ENCODE data around the gene FAM217A. TPM values are rescaled to one million over a fixed set of nuclear protein-coding genes. Genes with fewer than 3 reads are reported as not detected.
"Not testable (repeated sequence)": the region's sequence is repeated elsewhere in the genome, so short reads cannot be mapped to it uniquely, and the experiment has no call there.

FAM217A gene
- total and polyA plus RNA-seq, 9 of the 15 experiments (the other 6 are each of a cell fraction or from before 2014, with no cell fraction given) = not detected

GRCh38 chr6:4113649-4114048 lies 34.7 kb upstream of the FAM217A start:
- Histone ChIP-seq H3K27me3 (ENCODE audit: control insufficient read depth in 2 of 2, insufficient read depth in 2 of 2, low read length in 2 of 2) (no peaks in the 10 kb centered on the region), H3K9me1 (ENCODE audit: control insufficient read depth, insufficient read depth, low read length) (no peaks in the 10 kb centered on the region), H3K36me3 (ENCODE audit: control insufficient read depth, insufficient read depth, low read length) (peaks cover 30% of the 10 kb centered on the region), H3K4me3 (no peak overlapping the region), H4K20me1 (replicated peaks; ENCODE audit: control insufficient read depth, insufficient read depth, low read length) (no peaks in the 10 kb centered on the region), H3K27ac (ENCODE audit: extremely low read depth, low read depth, low read length) (no peak overlapping the region), H3K9ac (ENCODE audit: insufficient read depth in 1 of 2, low read depth in 2 of 2, low read length in 2 of 2) (no peak overlapping the region), H3K9me3 (replicated peaks; ENCODE audit: control insufficient read depth, insufficient read depth, low read depth, low read length) (no peaks in the 10 kb centered on the region; the same call in 1 of the 2 replicates), H3K79me2 (ENCODE audit: control insufficient read depth, insufficient read depth, low read length) (no peaks in the 10 kb centered on the region), H3K4me1 (replicated peaks in 1 of 2; ENCODE audit: control insufficient read depth in 2 of 2, insufficient read depth in 2 of 2, low read length in 2 of 2) (no peaks in the 10 kb centered on the region), H2AFZ (ENCODE audit: low read depth, low read length) (no peak overlapping the region), H3K4me2 (ENCODE audit: insufficient read depth, low read length) (no peak overlapping the region)
- ChIA-PET POLR2A (interaction anchor here (1.0 kb wide), 1 partner anchor 19 kb away, joined by 3 read pairs; no protein-coding TSS in a partner anchor), CTCF (ENCODE audit: low intra/inter-chr PET ratio) (no interaction called here)
- DNase-seq (ENCODE audit: extremely low read depth in 1 of 4, low spot score in 3 of 4) (no peak), FAIRE-seq (no peak), ATAC-seq (no peak)
- no TSS peak for BruUV-seq (replicated peaks)
- intact Hi-C loops (cut with micrococcal nuclease) = no loop called here
- TF ChIP-seq RAD51 (IDR thresholded peaks at IDR 0.05; ENCODE audit: borderline replicate concordance, low read depth) (no peak), OTX1 (CRISPR knock-in tag; IDR thresholded peaks at IDR 0.05) (no peak), KLF13 (tag; IDR thresholded peaks at IDR 0.05; ENCODE audit: borderline replicate concordance, low read depth) (no peak), BCOR (IDR thresholded peaks at IDR 0.05) (no peak)
- in situ Hi-C loops (cut with MboI) = no loop called here

GRCh38 chr6:4112366-4112765 lies 33.4 kb upstream of the FAM217A start:
- peaks cover 22% of the 10 kb centered on the region for H3K36me3 ChIP-seq (ENCODE audit: control insufficient read depth, insufficient read depth, low read length)
- H3K27me3 ChIP-seq (ENCODE audit: control insufficient read depth in 2 of 2, insufficient read depth in 2 of 2, low read length in 2 of 2) = no peaks in the 10 kb centered on the region
- DNase-seq (ENCODE audit: extremely low read depth in 1 of 4, low spot score in 3 of 4) = no peak
- intact Hi-C loops (cut with micrococcal nuclease) = no loop called here
- no peak overlapping the region for H3K4me3 ChIP-seq
- no peak for ATAC-seq
- H3K27ac ChIP-seq (ENCODE audit: extremely low read depth, low read depth, low read length) = no peak overlapping the region
- no peak for FAIRE-seq
- no peak overlapping the region for H3K9ac ChIP-seq (ENCODE audit: insufficient read depth in 1 of 2, low read depth in 2 of 2, low read length in 2 of 2)
- TF ChIP-seq PRDM10 (IDR thresholded peaks at IDR 0.05; ENCODE audit: partially characterized antibody) (no peak), NFIC (IDR thresholded peaks at IDR 0.05) (peak; percentile 22; the same call in 1 of the 2 replicates)
- no peak overlapping the region for H2AFZ ChIP-seq (ENCODE audit: low read depth, low read length)
- H3K9me1 ChIP-seq (ENCODE audit: control insufficient read depth, insufficient read depth, low read length) = no peaks in the 10 kb centered on the region
- no peaks in the 10 kb centered on the region for H3K4me1 ChIP-seq (replicated peaks in 1 of 2; ENCODE audit: control insufficient read depth in 2 of 2, insufficient read depth in 2 of 2, low read length in 2 of 2)
- no peaks in the 10 kb centered on the region; the same call in 1 of the 2 replicates for H3K9me3 ChIP-seq (replicated peaks; ENCODE audit: control insufficient read depth, insufficient read depth, low read depth, low read length)
- 50% methylated on average over 3 of the region's 3 CpGs for WGBS (ENCODE audit: insufficient coverage, low coverage, missing lambda C conversion rate)
- CTCF ChIA-PET (ENCODE audit: low intra/inter-chr PET ratio) = no interaction called here
- H4K20me1 ChIP-seq (replicated peaks; ENCODE audit: control insufficient read depth, insufficient read depth, low read length) = no peaks in the 10 kb centered on the region
- BruUV-seq (replicated peaks) = no TSS peak
- H3K79me2 ChIP-seq (ENCODE audit: control insufficient read depth, insufficient read depth, low read length) = no peaks in the 10 kb centered on the region
- POLR2A ChIA-PET = interaction anchor here (1.1 kb wide), 1 partner anchor 9 kb away, joined by 3 read pairs; no protein-coding TSS in a partner anchor
- no peak overlapping the region for H3K4me2 ChIP-seq (ENCODE audit: insufficient read depth, low read length)
- in situ Hi-C loops (cut with MboI) = no loop called here

GRCh38 chr6:4109363-4109815 lies 30.5 kb upstream of the FAM217A start:
- H3K36me3 ChIP-seq (ENCODE audit: control insufficient read depth, insufficient read depth, low read length); H3K9me3 ChIP-seq (replicated peaks; ENCODE audit: control insufficient read depth, insufficient read depth, low read depth, low read length); H3K79me2 ChIP-seq (ENCODE audit: control insufficient read depth, insufficient read depth, low read length); ATAC-seq; intact Hi-C loops (cut with micrococcal nuclease); POLR2A ChIA-PET; H3K9ac ChIP-seq (ENCODE audit: insufficient read depth in 1 of 2, low read depth in 2 of 2, low read length in 2 of 2); DNase-seq (ENCODE audit: extremely low read depth in 1 of 4, low spot score in 3 of 4); H4K20me1 ChIP-seq (replicated peaks; ENCODE audit: control insufficient read depth, insufficient read depth, low read length); in situ Hi-C loops (cut with MboI); H3K4me3 ChIP-seq; BruUV-seq (replicated peaks); H3K4me2 ChIP-seq (ENCODE audit: insufficient read depth, low read length); H3K9me1 ChIP-seq (ENCODE audit: control insufficient read depth, insufficient read depth, low read length); FAIRE-seq; H3K27ac ChIP-seq (ENCODE audit: extremely low read depth, low read depth, low read length); CTCF ChIA-PET (ENCODE audit: low intra/inter-chr PET ratio); H3K4me1 ChIP-seq (replicated peaks in 1 of 2; ENCODE audit: control insufficient read depth in 2 of 2, insufficient read depth in 2 of 2, low read length in 2 of 2); H3K27me3 ChIP-seq (ENCODE audit: control insufficient read depth in 2 of 2, insufficient read depth in 2 of 2, low read length in 2 of 2): not testable (repeated sequence)
- 0 out of 2 replicates have a peak overlapping the region, but pooled peaks have one; percentile 21 for H2AFZ ChIP-seq (ENCODE audit: low read depth, low read length)
- WGBS (ENCODE audit: insufficient coverage, low coverage, missing lambda C conversion rate) = 38% methylated on average over 4 of the region's 4 CpGs
